Breast epithelium (tissue), 3 donors: Measurements from ENCODE around the gene GABRE.
A peak's percentile ranks its signal among the peaks of the same experiment; 100 is the strongest.

Experiments
- POLR2A ChIP-seq: fragments of 450-650 bp; IDR thresholded peaks from one replicate; pipeline ENCODE4 v1.6.1; 2016; ENCODE audit warnings: antibody characterized with exemption, mild to moderate bottlenecking, moderate library complexity
- POLR2AphosphoS5 ChIP-seq, 3 donors: sonication (generic); formaldehyde crosslinking; IDR thresholded peaks; one replicate each; pipeline ENCODE4 v1.6.1; 2017; ENCODE audit warnings: antibody characterized with exemption in 3 of 3
- TF ChIP-seq, protein P1 (sequence below), 3 donors: fragments of 450-650 bp; IDR thresholded peaks; one replicate each; pipeline ENCODE4 v1.5.1; 2016 to 2017; ENCODE audit warnings: antibody characterized with exemption in 3 of 3, mild to moderate bottlenecking in 3 of 3, moderate library complexity in 3 of 3

DNA sequence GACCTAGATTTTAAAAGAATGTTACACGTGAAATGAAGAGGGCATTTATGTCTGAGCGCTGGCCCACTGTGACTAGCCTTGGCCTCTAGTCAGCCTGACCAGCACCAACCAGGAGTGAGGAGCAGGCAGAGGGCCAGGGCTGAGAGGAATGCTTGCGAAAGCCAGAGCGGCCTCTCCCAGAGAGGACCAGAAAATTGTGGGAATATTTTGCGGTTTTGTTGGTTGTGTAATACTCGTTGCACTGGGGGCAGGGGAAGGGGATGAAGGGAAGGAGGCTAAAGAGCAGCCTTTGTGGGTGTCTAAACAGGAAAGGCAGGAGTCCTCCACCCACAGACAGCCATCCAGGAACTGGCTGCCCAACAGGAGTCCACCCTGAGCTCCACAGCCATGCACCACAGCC is 3.8 kb downstream of the GABRE start:
- TF ChIP-seq, protein P1, sequence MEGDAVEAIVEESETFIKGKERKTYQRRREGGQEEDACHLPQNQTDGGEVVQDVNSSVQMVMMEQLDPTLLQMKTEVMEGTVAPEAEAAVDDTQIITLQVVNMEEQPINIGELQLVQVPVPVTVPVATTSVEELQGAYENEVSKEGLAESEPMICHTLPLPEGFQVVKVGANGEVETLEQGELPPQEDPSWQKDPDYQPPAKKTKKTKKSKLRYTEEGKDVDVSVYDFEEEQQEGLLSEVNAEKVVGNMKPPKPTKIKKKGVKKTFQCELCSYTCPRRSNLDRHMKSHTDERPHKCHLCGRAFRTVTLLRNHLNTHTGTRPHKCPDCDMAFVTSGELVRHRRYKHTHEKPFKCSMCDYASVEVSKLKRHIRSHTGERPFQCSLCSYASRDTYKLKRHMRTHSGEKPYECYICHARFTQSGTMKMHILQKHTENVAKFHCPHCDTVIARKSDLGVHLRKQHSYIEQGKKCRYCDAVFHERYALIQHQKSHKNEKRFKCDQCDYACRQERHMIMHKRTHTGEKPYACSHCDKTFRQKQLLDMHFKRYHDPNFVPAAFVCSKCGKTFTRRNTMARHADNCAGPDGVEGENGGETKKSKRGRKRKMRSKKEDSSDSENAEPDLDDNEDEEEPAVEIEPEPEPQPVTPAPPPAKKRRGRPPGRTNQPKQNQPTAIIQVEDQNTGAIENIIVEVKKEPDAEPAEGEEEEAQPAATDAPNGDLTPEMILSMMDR (IDR thresholded peaks at IDR 0.05), result no peak
- TF ChIP-seq POLR2AphosphoS5 (IDR thresholded peaks at IDR 0.05), result peak in 1 of 3 donors; percentile 59
- no peak for TF ChIP-seq POLR2A
